ENCODE data around the gene ADARB1. TPM values are rescaled to one million over a fixed set of nuclear protein-coding genes. Genes with fewer than 3 reads are reported as not detected.

ADARB1 gene
- total and polyA plus RNA-seq, 2 of the 4 experiments (the other 2 are of a cell fraction) = 39.8 to 47.3 TPM

DNA sequence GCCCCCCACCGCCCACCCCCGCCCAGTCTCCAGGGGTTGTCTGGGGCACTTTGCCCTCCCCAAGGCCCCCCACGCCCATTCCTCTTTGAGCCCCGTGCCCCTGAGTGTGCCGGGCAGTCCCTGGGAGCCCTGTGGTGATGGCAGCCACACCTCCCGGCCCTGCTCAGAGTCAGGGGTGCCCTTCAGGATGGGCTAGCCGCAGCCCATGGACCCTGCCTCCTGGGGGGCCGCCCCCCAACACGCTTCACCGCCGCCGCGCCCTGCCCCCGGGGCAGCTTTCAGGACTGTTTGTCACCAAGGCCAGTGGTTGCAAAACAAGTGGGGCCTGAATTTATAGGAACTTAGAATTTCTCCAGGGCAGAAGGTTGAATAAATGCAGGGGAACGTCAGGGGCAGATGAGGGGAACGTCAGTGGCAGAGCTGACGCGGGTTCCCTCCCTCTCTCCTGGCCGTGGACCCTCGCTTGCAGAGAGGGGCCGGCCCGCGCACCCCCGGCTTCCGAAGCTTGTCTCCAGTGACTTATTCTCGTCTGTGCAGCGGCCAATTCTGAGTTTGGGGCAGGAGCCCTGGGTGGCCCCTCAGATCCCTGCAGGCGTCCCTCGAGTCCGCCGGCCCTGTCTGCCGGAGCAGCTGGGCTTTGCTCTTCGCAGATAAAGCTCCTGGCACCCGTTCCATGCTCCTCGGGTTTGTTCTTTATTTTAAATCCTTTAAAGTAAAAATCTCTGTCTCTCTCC is 41.2 kb upstream of the ADARB1 start (continued):
- no peak for TF ChIP-seq SMC3 (IDR thresholded peaks at IDR 0.05; ENCODE audit: low read depth, low read length)

DNA sequence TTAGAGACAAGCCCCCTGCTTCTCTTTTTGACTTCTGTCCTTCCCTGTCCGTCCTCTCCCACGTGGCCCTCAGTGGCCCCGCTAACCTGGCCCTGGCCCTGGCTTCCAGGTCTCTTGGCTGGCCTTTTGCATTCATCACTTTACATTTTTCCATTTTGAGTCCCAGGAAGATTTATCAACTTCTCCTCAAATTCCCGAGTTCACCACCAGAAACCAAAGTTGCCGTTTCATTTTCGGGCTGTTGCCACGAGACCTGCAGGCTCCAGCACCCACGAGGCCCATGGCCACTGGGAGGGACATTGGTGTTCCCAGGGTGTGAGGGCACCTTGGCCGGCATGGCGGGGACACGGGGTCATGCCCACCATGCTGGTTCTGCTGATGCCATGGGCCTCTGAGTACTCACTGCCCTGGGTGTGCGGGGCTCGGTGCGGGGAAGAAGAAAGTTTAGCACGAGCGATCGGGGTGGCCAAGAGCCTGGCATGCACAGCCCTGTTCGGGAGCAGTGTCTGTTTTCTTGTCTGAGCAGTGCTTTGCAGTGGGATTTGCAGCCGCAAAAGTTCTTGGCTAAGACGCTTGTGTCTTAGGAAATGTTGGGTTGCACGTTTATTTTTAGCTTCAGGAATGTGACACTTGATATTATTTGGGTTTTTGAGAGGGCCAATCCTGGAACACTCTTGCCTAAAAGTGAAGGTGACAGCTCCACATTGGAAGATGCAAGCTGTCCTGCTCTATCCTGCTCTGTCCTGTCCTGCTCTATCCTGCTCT is 40.4 kb upstream of the ADARB1 start:
- Histone ChIP-seq H4K20me1 (ENCODE audit: insufficient read depth, low read length) (no peaks in the 10 kb centered on the region), H3K14ac (replicated peaks; ENCODE audit: low read depth, low read length) (peak overlapping the region; percentile 93), H3K9me1 (ENCODE audit: insufficient read depth, low read length) (peaks cover 5% of the 10 kb centered on the region; the same call in 1 of the 2 replicates), H2AK9ac (replicated peaks; ENCODE audit: low read depth, low read length, poor library complexity) (peak overlapping the region; percentile 66), H3K4ac (ENCODE audit: low read depth, low read length) (peak overlapping the region; percentile 95), H2BK5ac (ENCODE audit: low read depth, low read length, poor library complexity, severe bottlenecking) (peak overlapping the region; percentile 57), H3K56ac (ENCODE audit: extremely low read depth, insufficient read depth, low read length) (no peak overlapping the region), H3K27ac (ENCODE audit: insufficient read depth, low read length) (peak overlapping the region; percentile 54), H3K4me1 (ENCODE audit: control insufficient read depth, insufficient read depth, low read length) (peaks cover 19% of the 10 kb centered on the region), H3K18ac (ENCODE audit: low read depth, low read length) (peak overlapping the region; percentile 82), H3K9me3 (ENCODE audit: control insufficient read depth, insufficient read depth, low read length) (peaks cover 5% of the 10 kb centered on the region; the same call in 1 of the 2 replicates), H2BK120ac (ENCODE audit: low read depth, low read length) (peak overlapping the region; percentile 96), H3K23ac (ENCODE audit: low read depth, low read length) (peak overlapping the region; percentile 77; the same call in 1 of the 2 replicates), H2AK5ac (ENCODE audit: low read depth, low read length) (peak overlapping the region; percentile 98), H3K36me3 (ENCODE audit: control insufficient read depth, insufficient read depth, low read length) (no peaks in the 10 kb centered on the region), H2BK15ac (ENCODE audit: low read depth, low read length) (peak overlapping the region; percentile 68; the same call in 2 of the 3 replicates), H3K4me2 (ENCODE audit: low read depth, low read length) (peak overlapping the region; percentile 57), H4K5ac (ENCODE audit: low read depth, low read length) (peak overlapping the region; percentile 81), H4K8ac (ENCODE audit: low read depth in 2 of 2, low read length in 2 of 2) (peak overlapping the region; percentile 47 to 82), H3K79me1 (ENCODE audit: low read depth in 1 of 2, low read length in 2 of 2) (no peaks in the 10 kb centered on the region; a peak in 1 of 4 replicates), H3K9ac (ENCODE audit: low read depth, low read length) (peak overlapping the region; percentile 40), H3K27me3 (ENCODE audit: control insufficient read depth, insufficient read depth, low read length) (no peaks in the 10 kb centered on the region; the same call in 1 of the 2 replicates), H3K4me3 (ENCODE audit: insufficient read depth, low read depth, low read length) (no peak overlapping the region), H2BK20ac (ENCODE audit: low read depth, low read length) (peak overlapping the region; percentile 88), H4K91ac (ENCODE audit: insufficient read depth, low read depth, low read length) (peak overlapping the region; percentile 89), H2AFZ (replicated peaks; ENCODE audit: low read length, poor library complexity) (peak overlapping the region; percentile 87)
- dilution Hi-C loops (cut with HindIII; ENCODE audit: low sequenced_read_pairs, unreplicated experiment) = no loop called here
- in situ Hi-C loops (cut with MboI; ENCODE audit: low sequenced_read_pairs) = no loop called here
- ATAC-seq (ENCODE audit: low read depth) = peak; percentile 90
- 30% methylated on average over 10 of the region's 21 CpGs; no CpG with 5 or more reads in 1 of the 2 experiments for WGBS, 2 experiments (ENCODE audit: extremely low coverage in 2 of 2, insufficient read length in 1 of 2)
- TF ChIP-seq CEBPB (IDR thresholded peaks at IDR 0.05; ENCODE audit: low read depth, low read length) (0 out of 2 replicates have a peak, but pooled peaks have one; percentile 14), NFE2L2 (IDR thresholded peaks at IDR 0.05; ENCODE audit: low read depth, low read length) (no peak), MAZ (IDR thresholded peaks at IDR 0.05; ENCODE audit: borderline replicate concordance, low read depth, low read length) (no peak), CHD1 (IDR thresholded peaks at IDR 0.05; ENCODE audit: low read depth, low read length) (no peak), RCOR1 (IDR thresholded peaks at IDR 0.05; ENCODE audit: insufficient replicate concordance, low read length) (no peak), BHLHE40 (IDR thresholded peaks at IDR 0.05; ENCODE audit: low read depth, low read length) (peak; percentile 61; the same call in 1 of the 2 replicates)
- no TSS peak for BruUV-seq (replicated peaks)
- ChIA-PET CTCF (no interaction called here), POLR2A (ENCODE audit: unreplicated experiment) (no interaction called here)
- intact Hi-C loops (cut with micrococcal nuclease) = no loop called here
- peak; percentile 73 for DNase-seq

Data from IMR-90 (cell line).